KMS-11 (cell line): ENCODE results near the gene CAV1.

Experiments used
- H2AFZ ChIP-seq: fragments of 200-600 bp; sonication (generic); 2 replicates; pipeline ENCODE4 v1.6.1; 2016; ENCODE audit warnings: antibody characterized with exemption, mixed run types, low read depth
- H3K27ac ChIP-seq: fragments of 200-600 bp; sonication (generic); 2 replicates; pipeline ENCODE4 v1.6.1; 2016; ENCODE audit warnings: mild to moderate bottlenecking, mixed run types
- H3K27me3 ChIP-seq: fragments of 200-600 bp; sonication (generic); 2 replicates; pipeline ENCODE4 v1.6.1; 2017; ENCODE audit warnings: mild to moderate bottlenecking, low read depth, mixed run types, moderate library complexity; ENCODE audit not compliant: insufficient read depth
- H3K36me3 ChIP-seq: fragments of 200-600 bp; sonication (generic); 2 replicates; pipeline ENCODE4 v1.6.1; 2017; ENCODE audit warnings: mild to moderate bottlenecking, mixed run types; ENCODE audit not compliant: insufficient read depth
- H3K4me1 ChIP-seq: fragments of 200-600 bp; sonication (generic); 2 replicates; pipeline ENCODE4 v1.6.1; 2016; ENCODE audit warnings: mild to moderate bottlenecking, low read depth, mixed run types; ENCODE audit not compliant: poor library complexity, severe bottlenecking
- H3K4me2 ChIP-seq: fragments of 200-600 bp; sonication (generic); 2 replicates; pipeline ENCODE4 v1.7.0; 2016; ENCODE audit warnings: mild to moderate bottlenecking, mixed run types
- H3K4me3 ChIP-seq: fragments of 200-600 bp; sonication (generic); IDR thresholded peaks from 2 replicates; pipeline ENCODE4 v1.6.1; 2017; ENCODE audit warnings: low read depth, low read length, mixed read lengths; ENCODE audit not compliant: insufficient read depth
- H3K79me2 ChIP-seq: fragments of 200-600 bp; sonication (generic); 2 replicates; pipeline ENCODE4 v1.6.1; 2016; ENCODE audit warnings: low read depth, mixed run types; ENCODE audit not compliant: insufficient read depth
- H3K9ac ChIP-seq: fragments of 200-600 bp; sonication (generic); 2 replicates; pipeline ENCODE4 v1.6.1; 2016; ENCODE audit warnings: mild to moderate bottlenecking, mixed run types
- H4K20me1 ChIP-seq: fragments of 200-600 bp; sonication (generic); 2 replicates; pipeline ENCODE4 v1.6.1; 2016; ENCODE audit warnings: mild to moderate bottlenecking, mixed run types; ENCODE audit not compliant: insufficient read depth
- TF ChIP-seq, protein P1 (sequence below): fragments of 200-600 bp; sonication (generic); conservative IDR thresholded peaks from 2 replicates; pipeline ENCODE4 v1.6.1; 2017; ENCODE audit warnings: low read depth, mild to moderate bottlenecking, antibody characterized with exemption, low read length, moderate library complexity, mixed read lengths

Gene CAV1

DNA sequence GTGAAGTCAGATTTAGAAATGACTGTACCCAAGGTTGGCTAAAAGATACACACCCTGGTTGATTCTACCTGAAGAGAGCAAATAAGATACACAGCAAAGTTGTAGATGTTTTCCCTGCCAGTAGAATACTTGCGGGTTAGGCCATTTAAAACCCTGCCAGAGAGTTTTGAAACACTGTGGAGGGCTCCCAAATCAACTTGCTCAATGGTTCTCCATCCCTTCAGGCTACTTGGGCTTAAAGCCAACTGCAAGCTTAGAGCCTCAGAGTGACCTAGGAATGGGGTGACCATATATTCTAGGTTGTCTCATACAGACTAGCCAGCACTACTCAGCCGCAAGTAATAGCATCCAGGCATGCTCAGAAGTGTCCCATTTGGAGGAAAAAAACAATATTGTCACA lies 10.0 kb downstream of the CAV1 start:
- TF ChIP-seq, protein P1, sequence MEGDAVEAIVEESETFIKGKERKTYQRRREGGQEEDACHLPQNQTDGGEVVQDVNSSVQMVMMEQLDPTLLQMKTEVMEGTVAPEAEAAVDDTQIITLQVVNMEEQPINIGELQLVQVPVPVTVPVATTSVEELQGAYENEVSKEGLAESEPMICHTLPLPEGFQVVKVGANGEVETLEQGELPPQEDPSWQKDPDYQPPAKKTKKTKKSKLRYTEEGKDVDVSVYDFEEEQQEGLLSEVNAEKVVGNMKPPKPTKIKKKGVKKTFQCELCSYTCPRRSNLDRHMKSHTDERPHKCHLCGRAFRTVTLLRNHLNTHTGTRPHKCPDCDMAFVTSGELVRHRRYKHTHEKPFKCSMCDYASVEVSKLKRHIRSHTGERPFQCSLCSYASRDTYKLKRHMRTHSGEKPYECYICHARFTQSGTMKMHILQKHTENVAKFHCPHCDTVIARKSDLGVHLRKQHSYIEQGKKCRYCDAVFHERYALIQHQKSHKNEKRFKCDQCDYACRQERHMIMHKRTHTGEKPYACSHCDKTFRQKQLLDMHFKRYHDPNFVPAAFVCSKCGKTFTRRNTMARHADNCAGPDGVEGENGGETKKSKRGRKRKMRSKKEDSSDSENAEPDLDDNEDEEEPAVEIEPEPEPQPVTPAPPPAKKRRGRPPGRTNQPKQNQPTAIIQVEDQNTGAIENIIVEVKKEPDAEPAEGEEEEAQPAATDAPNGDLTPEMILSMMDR: no peak
- no peak overlapping the region for H2AFZ ChIP-seq
- no peak overlapping the region for H3K4me2 ChIP-seq
- H3K27me3 ChIP-seq: no peaks in the 10 kb centered on the region
- peaks cover 2% of the 10 kb centered on the region; the same call in 1 of the 2 replicates for H3K79me2 ChIP-seq
- H3K4me3 ChIP-seq: no peak overlapping the region
- H4K20me1 ChIP-seq: no peaks in the 10 kb centered on the region
- no peak overlapping the region for H3K9ac ChIP-seq
- peaks cover 33% of the 10 kb centered on the region for H3K4me1 ChIP-seq
- H3K36me3 ChIP-seq: no peaks in the 10 kb centered on the region
- no peak overlapping the region for H3K27ac ChIP-seq

DNA sequence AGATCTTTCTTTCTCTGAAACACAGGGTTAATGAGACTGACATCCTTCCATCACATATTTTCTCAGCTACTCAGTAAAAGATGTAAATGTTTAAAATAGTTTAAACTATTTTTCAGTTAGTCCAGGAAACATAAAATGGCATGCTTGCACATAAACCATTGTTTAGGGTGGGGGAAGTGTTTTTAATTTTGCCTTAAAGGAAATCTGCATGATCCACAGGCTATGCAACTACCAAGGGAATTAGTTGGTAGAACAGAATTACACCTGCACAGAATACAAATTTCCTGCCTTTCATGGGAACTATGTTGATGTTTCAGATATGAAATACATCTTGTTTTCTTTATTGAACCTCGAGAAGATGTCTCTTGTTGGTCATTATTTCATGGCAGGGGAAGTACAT lies 10.6 kb downstream of the CAV1 start:
- peaks cover 27% of the 10 kb centered on the region for H3K4me1 ChIP-seq
- H3K9ac ChIP-seq: no peak overlapping the region

DNA sequence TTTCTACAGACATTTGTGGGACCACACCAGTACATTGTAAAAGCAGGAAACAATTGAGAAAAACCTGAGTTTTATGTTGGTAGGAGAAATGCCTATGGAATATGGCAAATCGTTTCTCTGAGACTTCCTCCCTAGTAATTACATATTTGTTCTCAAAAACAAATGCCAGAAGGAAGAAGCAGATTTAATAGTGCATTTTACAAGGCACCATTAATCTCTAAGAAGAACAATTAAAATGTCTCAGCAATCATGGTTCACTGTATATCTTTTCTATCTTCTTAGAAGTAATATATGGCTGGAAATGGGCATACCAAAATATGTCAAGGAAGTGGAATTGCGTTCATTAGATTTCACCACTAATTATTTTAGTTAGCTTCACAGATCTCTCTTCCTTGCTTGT lies 13.3 kb downstream of the CAV1 start:
- peaks cover 4% of the 10 kb centered on the region for H3K4me1 ChIP-seq
- no peak overlapping the region for H2AFZ ChIP-seq
- H3K9ac ChIP-seq: no peak overlapping the region
- H3K79me2 ChIP-seq: no peaks in the 10 kb centered on the region; the same call in 1 of the 2 replicates
- H3K27ac ChIP-seq: no peak overlapping the region
- no peaks in the 10 kb centered on the region for H4K20me1 ChIP-seq
- H3K36me3 ChIP-seq: no peaks in the 10 kb centered on the region
- H3K27me3 ChIP-seq: no peaks in the 10 kb centered on the region
- H3K4me2 ChIP-seq: no peak overlapping the region
- no peak overlapping the region for H3K4me3 ChIP-seq
- TF ChIP-seq, protein P1: no peak

More for the DNA sequence above, 10.6 kb downstream of the CAV1 start:
- H4K20me1 ChIP-seq: no peaks in the 10 kb centered on the region
- no peak overlapping the region for H3K4me3 ChIP-seq
- no peaks in the 10 kb centered on the region; the same call in 1 of the 2 replicates for H3K79me2 ChIP-seq
- H3K27me3 ChIP-seq: no peaks in the 10 kb centered on the region
- no peaks in the 10 kb centered on the region for H3K36me3 ChIP-seq
- H2AFZ ChIP-seq: no peak overlapping the region
- no peak overlapping the region for H3K4me2 ChIP-seq
- no peak overlapping the region for H3K27ac ChIP-seq
- TF ChIP-seq, protein P1: no peak

DNA sequence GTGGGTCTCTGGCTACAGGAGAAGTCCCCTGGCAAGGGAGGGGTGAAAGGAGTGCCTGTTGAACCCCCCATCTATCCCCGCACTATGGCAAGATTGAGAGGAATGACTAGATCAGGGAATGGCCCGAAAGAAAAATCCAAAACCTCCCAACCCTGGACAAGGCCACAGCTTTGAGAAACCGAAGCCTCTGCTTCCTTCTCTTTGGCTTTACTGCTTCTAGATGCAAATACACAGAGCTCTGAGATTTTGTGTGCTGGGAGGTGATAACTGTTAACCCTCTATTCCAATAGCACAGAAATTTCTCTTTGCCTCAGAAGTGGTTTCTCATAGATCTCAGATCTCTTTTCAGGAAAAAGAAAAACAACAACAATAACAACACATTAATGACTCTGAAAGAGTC lies 15.0 kb downstream of the CAV1 start:
- no peaks in the 10 kb centered on the region for H3K36me3 ChIP-seq
- H3K79me2 ChIP-seq: no peaks in the 10 kb centered on the region
- no peaks in the 10 kb centered on the region for H3K27me3 ChIP-seq
- H3K4me2 ChIP-seq: no peak overlapping the region
- no peak overlapping the region for H2AFZ ChIP-seq
- no peak overlapping the region for H3K27ac ChIP-seq
- TF ChIP-seq, protein P1: no peak
- no peak overlapping the region for H3K9ac ChIP-seq
- H3K4me3 ChIP-seq: no peak overlapping the region
- no peaks in the 10 kb centered on the region for H4K20me1 ChIP-seq
- H3K4me1 ChIP-seq: no peaks in the 10 kb centered on the region
